Measurements from ENCODE around the gene NACC1. TPM values are rescaled to one million over a fixed set of nuclear protein-coding genes. Genes with fewer than 3 reads are reported as not detected.

The NACC1 gene
- polyA plus RNA-seq, 2 of the 4 experiments (the other 2 are of a cell fraction) = 26.1 to 37.9 TPM

DNA sequence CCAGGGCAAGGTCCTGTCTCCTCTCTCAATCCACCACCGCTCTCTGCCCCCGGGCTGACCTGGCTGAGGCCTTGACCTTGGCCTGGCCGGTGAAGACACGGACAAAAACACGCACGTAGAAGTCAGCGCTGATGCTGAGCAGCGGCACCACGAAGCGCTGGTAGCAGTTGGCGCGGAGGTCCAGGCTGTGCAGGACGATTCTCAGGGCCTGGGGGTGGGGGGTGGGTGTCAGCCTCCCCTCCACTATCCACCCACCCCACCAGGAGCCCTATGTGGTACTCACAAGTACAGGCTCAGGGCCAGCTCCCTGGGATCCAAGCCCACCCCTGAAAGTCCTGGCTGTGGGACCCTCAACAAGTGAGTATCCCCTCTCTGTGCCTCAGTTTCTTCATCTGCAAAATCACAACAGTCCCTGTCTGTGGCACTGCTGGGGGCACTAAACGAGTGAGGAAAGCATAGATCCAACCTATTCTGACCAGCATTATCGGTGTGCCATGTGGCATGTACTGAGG is 7.9 kb upstream of the NACC1 start:
- ChIA-PET CTCF (interaction anchor here (1.2 kb wide), 1 partner anchor 145 kb away, joined by 4 read pairs; no protein-coding TSS in a partner anchor), POLR2A (no interaction called here)
- peaks cover 4% of the 10 kb centered on the region; the same call in 1 of the 3 replicates for H3K4me1 ChIP-seq
- H3K4me3 ChIP-seq = no peak overlapping the region
- no peak overlapping the region for H3K27ac ChIP-seq
- H3K9me3 ChIP-seq = no peaks in the 10 kb centered on the region
- no peak overlapping the region for H3K4me2 ChIP-seq
- TF ChIP-seq NR3C1 (IDR thresholded peaks at IDR 0.05) (no peak), JUNB (IDR thresholded peaks at IDR 0.05) (no peak), MAZ (IDR thresholded peaks at IDR 0.05; ENCODE audit: borderline replicate concordance, low read depth, low read length) (no peak), PHF8 (IDR thresholded peaks at IDR 0.05; ENCODE audit: borderline replicate concordance, low read depth) (no peak), PBX3 (IDR thresholded peaks at IDR 0.05) (no peak), RAD21 (conservative IDR thresholded peaks at IDR 0.05 in 1 of 2, IDR thresholded peaks at IDR 0.05 in 1 of 2) (no peak)
- WGBS (ENCODE audit: missing lambda C conversion rate) = 71% methylated on average over 2 of the region's 15 CpGs
- no peak for FAIRE-seq
- DNase-seq (ENCODE audit: low read depth in 1 of 2, low spot score in 1 of 2) = no peak
- peak in 1 of 2 experiments; percentile 47; a peak in 1 of 6 replicates for ATAC-seq

DNA sequence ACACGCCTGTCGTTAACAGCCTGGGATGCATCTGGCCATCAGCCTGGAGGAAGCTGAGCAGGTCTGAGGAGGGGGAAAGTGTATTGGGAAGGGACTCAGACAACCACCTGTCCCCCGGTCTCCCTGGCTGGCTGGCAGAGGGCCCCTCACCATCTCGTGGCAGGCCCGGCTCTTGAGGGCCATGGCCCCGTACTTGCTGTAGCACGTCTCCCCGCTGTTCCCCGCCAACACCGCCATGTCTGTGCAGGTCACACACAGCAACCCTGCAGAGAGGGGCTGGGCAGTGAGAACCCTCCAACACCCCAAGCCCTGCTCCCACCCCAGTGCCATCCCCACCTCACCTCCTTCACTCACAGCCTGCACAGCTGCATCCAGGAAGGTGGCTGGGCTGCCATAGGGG is 5.5 kb upstream of the NACC1 start:
- POLR2A ChIA-PET = no interaction called here
- ATAC-seq = no peak
- Histone ChIP-seq H3K9me3 (no peaks in the 10 kb centered on the region), H3K27ac (no peak overlapping the region), H3K4me3 (no peak overlapping the region), H3K4me1 (peaks cover 9% of the 10 kb centered on the region; the same call in 1 of the 3 replicates), H3K4me2 (no peak overlapping the region)
- CTCF ChIA-PET = interaction anchor here (3.6 kb wide), 1 partner anchor 19 kb away, joined by 16 read pairs; no protein-coding TSS in a partner anchor
- 90% methylated on average over 10 of the region's 10 CpGs for WGBS (ENCODE audit: missing lambda C conversion rate)
- DNase-seq (ENCODE audit: low read depth in 1 of 2, low spot score in 1 of 2) = no peak
- no peak for FAIRE-seq
- TF ChIP-seq EHMT2 (IDR thresholded peaks at IDR 0.05; ENCODE audit: low read depth) = no peak
- TF ChIP-seq EP300 (IDR thresholded peaks at IDR 0.05) = no peak
- TF ChIP-seq NPAS2 (CRISPR knock-in tag; IDR thresholded peaks at IDR 0.05; ENCODE audit: borderline replicate concordance) = no peak
- TF ChIP-seq ZNF302 (CRISPR knock-in tag; IDR thresholded peaks at IDR 0.05) = no peak
- TF ChIP-seq MAX (IDR thresholded peaks at IDR 0.05) = no peak
- TF ChIP-seq, protein P1, sequence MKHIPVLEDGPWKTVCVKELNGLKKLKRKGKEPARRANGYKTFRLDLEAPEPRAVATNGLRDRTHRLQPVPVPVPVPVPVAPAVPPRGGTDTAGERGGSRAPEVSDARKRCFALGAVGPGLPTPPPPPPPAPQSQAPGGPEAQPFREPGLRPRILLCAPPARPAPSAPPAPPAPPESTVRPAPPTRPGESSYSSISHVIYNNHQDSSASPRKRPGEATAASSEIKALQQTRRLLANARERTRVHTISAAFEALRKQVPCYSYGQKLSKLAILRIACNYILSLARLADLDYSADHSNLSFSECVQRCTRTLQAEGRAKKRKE (CRISPR knock-in tag; IDR thresholded peaks at IDR 0.05; ENCODE audit: low read depth) = no peak

GRCh38 chr19:13115936-13116281 is 2.2 kb upstream of the NACC1 start:
- Histone ChIP-seq H3K4me3 (peak overlapping the region; percentile 100), H3K4me2 (peak overlapping the region; percentile 96), H3K9me3 (no peaks in the 10 kb centered on the region), H3K4me1 (peaks cover 25% of the 10 kb centered on the region), H3K27ac (peak overlapping the region; percentile 79 to 99)
- FAIRE-seq = no peak
- ChIA-PET POLR2A (no interaction called here), CTCF (interaction anchor here (0.5 to 1.9 kb wide), 6 partner anchors 22 to 150 kb away, joined by 3 to 8 read pairs (median 4); partner anchors contain the start of genes IER2 and STX10)
- no peak for DNase-seq (ENCODE audit: low read depth in 1 of 2, low spot score in 1 of 2)
- ATAC-seq = no peak; a peak in 1 of 6 replicates
- TF ChIP-seq HOXB13 (CRISPR knock-in tag; IDR thresholded peaks at IDR 0.05; ENCODE audit: low read depth) = no peak
- TF ChIP-seq MAX (IDR thresholded peaks at IDR 0.05) = no peak
- TF ChIP-seq, protein P1 (CRISPR knock-in tag; IDR thresholded peaks at IDR 0.05; ENCODE audit: low read depth) = no peak
- no peak for TF ChIP-seq BCL3 (IDR thresholded peaks at IDR 0.05)
- TF ChIP-seq, protein P2, sequence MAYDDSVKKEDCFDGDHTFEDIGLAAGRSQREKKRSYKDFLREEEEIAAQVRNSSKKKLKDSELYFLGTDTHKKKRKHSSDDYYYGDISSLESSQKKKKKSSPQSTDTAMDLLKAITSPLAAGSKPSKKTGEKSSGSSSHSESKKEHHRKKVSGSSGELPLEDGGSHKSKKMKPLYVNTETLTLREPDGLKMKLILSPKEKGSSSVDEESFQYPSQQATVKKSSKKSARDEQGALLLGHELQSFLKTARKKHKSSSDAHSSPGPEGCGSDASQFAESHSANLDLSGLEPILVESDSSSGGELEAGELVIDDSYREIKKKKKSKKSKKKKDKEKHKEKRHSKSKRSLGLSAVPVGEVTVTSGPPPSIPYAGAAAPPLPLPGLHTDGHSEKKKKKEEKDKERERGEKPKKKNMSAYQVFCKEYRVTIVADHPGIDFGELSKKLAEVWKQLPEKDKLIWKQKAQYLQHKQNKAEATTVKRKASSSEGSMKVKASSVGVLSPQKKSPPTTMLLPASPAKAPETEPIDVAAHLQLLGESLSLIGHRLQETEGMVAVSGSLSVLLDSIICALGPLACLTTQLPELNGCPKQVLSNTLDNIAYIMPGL (CRISPR knock-in tag; IDR thresholded peaks at IDR 0.05; ENCODE audit: borderline replicate concordance) = no peak
- TF ChIP-seq ZSCAN20 (CRISPR knock-in tag; IDR thresholded peaks at IDR 0.05) = no peak
- TF ChIP-seq ESRRA (IDR thresholded peaks at IDR 0.05; ENCODE audit: borderline replicate concordance, low read length) = no peak
- TF ChIP-seq JUNB (IDR thresholded peaks at IDR 0.05) = no peak
- TF ChIP-seq SREBF2 (IDR thresholded peaks at IDR 0.05) = no peak
- TF ChIP-seq EHF (CRISPR knock-in tag; IDR thresholded peaks at IDR 0.05) = no peak
- TF ChIP-seq EHMT2 (IDR thresholded peaks at IDR 0.05; ENCODE audit: low read depth) = no peak
- WGBS (ENCODE audit: missing lambda C conversion rate) = 0% methylated on average over 2 of the region's 18 CpGs
